H9 (cell line): ENCODE data around the gene CENPP. TPM values are rescaled to one million over a fixed set of nuclear protein-coding genes. Genes with fewer than 3 reads are reported as not detected.

ENCODE experiments used
- DNase-seq: peaks from one replicate; pipeline ENCODE4 v3.0.0-alpha.2; 2017
- H2AFZ ChIP-seq: one replicate; pipeline ENCODE4 v1.6.1; 2013; ENCODE audit warnings: mild to moderate bottlenecking, low read length, control low read depth, moderate library complexity
- H2AK5ac ChIP-seq: 2 replicates; pipeline ENCODE4 v1.6.1; 2013; ENCODE audit warnings: low read length, control low read depth, mixed read lengths; ENCODE audit not compliant: insufficient read length
- H2BK120ac ChIP-seq: one replicate; pipeline ENCODE4 v1.6.1; 2013; ENCODE audit warnings: low read depth, mild to moderate bottlenecking, low read length, control low read depth, inconsistent platforms; ENCODE audit not compliant: poor library complexity, severe bottlenecking
- H2BK12ac ChIP-seq: 2 replicates; pipeline ENCODE4 v1.6.1; 2013; ENCODE audit warnings: low read length, control low read depth, mixed read lengths, low read depth; ENCODE audit not compliant: insufficient read length
- H2BK15ac ChIP-seq: 2 replicates; pipeline ENCODE4 v1.6.1; 2013; ENCODE audit warnings: low read depth, low read length, control low read depth
- H2BK20ac ChIP-seq: one replicate; pipeline ENCODE4 v1.6.1; 2013; ENCODE audit warnings: low read depth, mild to moderate bottlenecking, low read length, control low read depth, inconsistent platforms; ENCODE audit not compliant: poor library complexity, severe bottlenecking
- H2BK5ac ChIP-seq: 2 replicates; pipeline ENCODE4 v1.6.1; 2013; ENCODE audit warnings: low read length, control low read depth, mixed read lengths; ENCODE audit not compliant: insufficient read length
- H3K14ac ChIP-seq: 2 replicates; pipeline ENCODE4 v1.6.1; 2013; ENCODE audit warnings: low read length, control low read depth; ENCODE audit not compliant: insufficient read depth
- H3K18ac ChIP-seq: 2 replicates; pipeline ENCODE4 v1.6.1; 2013; ENCODE audit warnings: low read depth, mild to moderate bottlenecking, mixed read lengths, low read length, control low read depth; ENCODE audit not compliant: insufficient read length
- H3K23ac ChIP-seq: 2 replicates; pipeline ENCODE4 v1.6.1; 2013; ENCODE audit warnings: low read length, control low read depth, mixed read lengths, low read depth; ENCODE audit not compliant: insufficient read length
- H3K23me2 ChIP-seq: 2 replicates; pipeline ENCODE4 v1.6.1; 2013; ENCODE audit warnings: low read depth, mild to moderate bottlenecking, mixed read lengths, low read length, control low read depth; ENCODE audit not compliant: insufficient read length, poor library complexity, severe bottlenecking
- H3K27ac ChIP-seq: 2 replicates; pipeline ENCODE4 v1.5.1; 2013; ENCODE audit warnings: low read length, control low read depth, mixed read lengths, low read depth; ENCODE audit not compliant: insufficient read length
- H3K27me3 ChIP-seq: 2 replicates; pipeline ENCODE4 v1.6.1; 2013; ENCODE audit warnings: low read length, control low read depth, inconsistent platforms; ENCODE audit not compliant: insufficient read depth
- H3K4ac ChIP-seq: 2 replicates; pipeline ENCODE4 v1.6.1; 2013; ENCODE audit warnings: low read depth, mild to moderate bottlenecking, control low read depth, inconsistent platforms, low read length, moderate library complexity
- H3K4me1 ChIP-seq: 2 replicates; pipeline ENCODE4 v1.6.1; 2013; ENCODE audit warnings: low read length, control low read depth, inconsistent platforms; ENCODE audit not compliant: insufficient read depth
- H3K4me2 ChIP-seq: 2 replicates; pipeline ENCODE4 v1.6.1; 2013; ENCODE audit warnings: low read length, control low read depth, mixed read lengths; ENCODE audit not compliant: insufficient read length, insufficient read depth
- H3K56ac ChIP-seq: 2 replicates; pipeline ENCODE4 v1.6.1; 2013; ENCODE audit warnings: low read depth, mild to moderate bottlenecking, mixed read lengths, low read length, control low read depth; ENCODE audit not compliant: insufficient read length
- H3K79me1 ChIP-seq: 2 replicates; pipeline ENCODE4 v1.6.1; 2013; ENCODE audit warnings: low read depth, mild to moderate bottlenecking, moderate library complexity, low read length, control low read depth, inconsistent platforms; ENCODE audit not compliant: insufficient read depth, poor library complexity, severe bottlenecking
- H3K79me2 ChIP-seq: 2 replicates; pipeline ENCODE4 v1.6.1; 2013; ENCODE audit warnings: low read length, control low read depth, inconsistent platforms; ENCODE audit not compliant: insufficient read depth
- H3K9ac ChIP-seq: 2 replicates; pipeline ENCODE4 v1.6.1; 2013; ENCODE audit warnings: low read length, control low read depth, mixed read lengths; ENCODE audit not compliant: insufficient read length; ENCODE audit errors: extremely low read depth
- H3K9me3 ChIP-seq: one replicate; pipeline ENCODE4 v1.6.1; 2013; ENCODE audit warnings: low read depth, low read length, inconsistent platforms; ENCODE audit not compliant: control insufficient read depth
- H3T11ph ChIP-seq: one replicate; pipeline ENCODE4 v1.6.1; 2013; ENCODE audit warnings: mild to moderate bottlenecking, low read length, control low read depth, inconsistent platforms
- H4K20me1 ChIP-seq: one replicate; pipeline ENCODE4 v1.6.1; 2013; ENCODE audit not compliant: control insufficient read depth, insufficient read length, insufficient read depth
- H4K5ac ChIP-seq: 2 replicates; pipeline ENCODE4 v1.6.1; 2013; ENCODE audit warnings: low read depth, mild to moderate bottlenecking, mixed read lengths, low read length, control low read depth; ENCODE audit not compliant: insufficient read length
- H4K8ac ChIP-seq: replicated peaks from 2 replicates; pipeline ENCODE4 v1.6.1; 2013; ENCODE audit warnings: low read length, control low read depth, mixed read lengths, low read depth; ENCODE audit not compliant: insufficient read length
- H4K91ac ChIP-seq: 2 replicates; pipeline ENCODE4 v1.6.1; 2013; ENCODE audit warnings: low read depth, mild to moderate bottlenecking, moderate library complexity, mixed read lengths, low read length, control low read depth; ENCODE audit not compliant: insufficient read length
- H3K27ac Mint-ChIP-seq, 3 experiments: 2 replicates in 2 of 3; 3 replicates in 1 of 3; pipeline ENCODE4 v1.8.0; 2020 to 2021; ENCODE audit warnings: mixed read lengths in 3 of 3, mild to moderate bottlenecking in 1 of 3, moderate library complexity in 1 of 3
- H3K27me3 Mint-ChIP-seq: 2 replicates; pipeline ENCODE4 v1.8.0; 2021; ENCODE audit warnings: low read depth, mild to moderate bottlenecking, moderate library complexity, mixed read lengths
- H3K36me3 Mint-ChIP-seq, 3 experiments: 2 replicates in 2 of 3; 3 replicates in 1 of 3; pipeline ENCODE4 v1.8.0; 2020 to 2021; ENCODE audit warnings: low read depth in 3 of 3, mixed read lengths in 3 of 3; ENCODE audit not compliant: insufficient read depth in 1 of 3
- H3K4me1 Mint-ChIP-seq, 2 experiments: 2 replicates each; pipeline ENCODE4 v1.8.0; 2020; ENCODE audit warnings: mixed read lengths in 2 of 2
- H3K4me3 Mint-ChIP-seq, 2 experiments: 2 replicates in 1 of 2; 3 replicates in 1 of 2; pipeline ENCODE4 v1.8.0; 2020 to 2021; ENCODE audit warnings: mild to moderate bottlenecking in 2 of 2, mixed read lengths in 2 of 2, moderate library complexity in 1 of 2
- H3K9me3 Mint-ChIP-seq, 2 experiments: 2 replicates in 1 of 2; 3 replicates in 1 of 2; pipeline ENCODE4 v1.8.0; 2020; ENCODE audit warnings: mild to moderate bottlenecking in 2 of 2, mixed read lengths in 2 of 2, moderate library complexity in 1 of 2
- WGBS: extraction: QIAGEN DNeasy Blood & Tissue Kit; methylation state at CpG from one replicate; pipeline ENCODE4 v1.1.7; 2013; ENCODE audit warnings: missing lambda C conversion rate, low lambda C conversion rate, mixed read lengths; ENCODE audit not compliant: insufficient read length; ENCODE audit errors: extremely low coverage; 5-methylcytosine and 5-hydroxymethylcytosine counted together
- total RNA-seq: library from RNA; stranded (reverse); gene quantifications from 2 replicates; pipeline ENCODE4 v1.2.1, GENCODE V29; 2021
- TF ChIP-seq, protein P1 (sequence below): fragments of 200-600 bp; sonication (generic); conservative IDR thresholded peaks from 3 replicates; pipeline ENCODE4 v1.8.0; 2021; ENCODE audit warnings: antibody characterized with exemption, mild to moderate bottlenecking

Gene CENPP
- total RNA-seq, 1 experiment from 2014 or later: 9.1 TPM

DNA sequence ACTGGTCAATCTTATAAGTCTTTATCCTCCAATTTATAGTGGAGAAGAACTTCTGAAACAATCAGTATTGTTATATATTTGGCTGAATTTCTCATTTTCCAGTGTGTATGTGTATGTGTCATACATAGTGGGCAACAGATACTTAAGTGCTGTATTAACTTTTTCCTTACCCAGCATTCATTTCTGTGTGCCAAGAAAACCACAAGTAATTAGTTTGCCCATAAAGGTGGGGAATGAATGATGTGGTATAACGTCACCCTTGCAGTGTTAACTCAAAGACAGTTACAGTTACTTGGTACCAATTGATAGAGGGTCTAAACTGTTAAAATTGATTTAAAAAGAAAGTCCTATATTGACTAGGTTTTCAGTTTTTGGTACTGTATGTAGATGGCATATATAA is 76.6 kb downstream of the CENPP start:
- no peak overlapping the region for H3K27ac Mint-ChIP-seq
- Histone ChIP-seq H2BK15ac (no peak overlapping the region), H4K8ac (no peak overlapping the region), H3T11ph (no peak overlapping the region), H2BK20ac (no peak overlapping the region), H3K23ac (no peak overlapping the region), H3K14ac (no peak overlapping the region), H2BK5ac (no peak overlapping the region), H3K18ac (no peak overlapping the region), H3K56ac (no peak overlapping the region), H2AFZ (no peak overlapping the region), H4K91ac (no peak overlapping the region), H3K9ac (no peak overlapping the region), H2BK12ac (no peak overlapping the region), H3K4me1 (no peaks in the 10 kb centered on the region), H2BK120ac (no peak overlapping the region), H3K23me2 (no peaks in the 10 kb centered on the region), H3K4ac (no peak overlapping the region), H3K4me2 (no peak overlapping the region), H3K27me3 (no peaks in the 10 kb centered on the region), H3K9me3 (no peaks in the 10 kb centered on the region), H3K79me1 (no peaks in the 10 kb centered on the region), H2AK5ac (no peak overlapping the region), H4K20me1 (no peaks in the 10 kb centered on the region), H3K27ac (no peak overlapping the region), H3K79me2 (no peaks in the 10 kb centered on the region), H4K5ac (no peak overlapping the region)
- H3K4me3 Mint-ChIP-seq: no peak overlapping the region
- TF ChIP-seq, protein P1, sequence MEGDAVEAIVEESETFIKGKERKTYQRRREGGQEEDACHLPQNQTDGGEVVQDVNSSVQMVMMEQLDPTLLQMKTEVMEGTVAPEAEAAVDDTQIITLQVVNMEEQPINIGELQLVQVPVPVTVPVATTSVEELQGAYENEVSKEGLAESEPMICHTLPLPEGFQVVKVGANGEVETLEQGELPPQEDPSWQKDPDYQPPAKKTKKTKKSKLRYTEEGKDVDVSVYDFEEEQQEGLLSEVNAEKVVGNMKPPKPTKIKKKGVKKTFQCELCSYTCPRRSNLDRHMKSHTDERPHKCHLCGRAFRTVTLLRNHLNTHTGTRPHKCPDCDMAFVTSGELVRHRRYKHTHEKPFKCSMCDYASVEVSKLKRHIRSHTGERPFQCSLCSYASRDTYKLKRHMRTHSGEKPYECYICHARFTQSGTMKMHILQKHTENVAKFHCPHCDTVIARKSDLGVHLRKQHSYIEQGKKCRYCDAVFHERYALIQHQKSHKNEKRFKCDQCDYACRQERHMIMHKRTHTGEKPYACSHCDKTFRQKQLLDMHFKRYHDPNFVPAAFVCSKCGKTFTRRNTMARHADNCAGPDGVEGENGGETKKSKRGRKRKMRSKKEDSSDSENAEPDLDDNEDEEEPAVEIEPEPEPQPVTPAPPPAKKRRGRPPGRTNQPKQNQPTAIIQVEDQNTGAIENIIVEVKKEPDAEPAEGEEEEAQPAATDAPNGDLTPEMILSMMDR: no peak
- WGBS: no CpG with 5 or more reads among the region's 1 CpG
- H3K36me3 Mint-ChIP-seq: no peaks in the 10 kb centered on the region
- DNase-seq: no peak
- H3K27me3 Mint-ChIP-seq: no peaks in the 10 kb centered on the region
- H3K4me1 Mint-ChIP-seq: 0 out of 4 replicates have a peak, but pooled peaks cover 0 to 3% of the 10 kb centered on the region in 2 experiments
- peaks cover 4 to 6% of the 10 kb centered on the region in 2 experiments; a peak in 3 of 5 replicates for H3K9me3 Mint-ChIP-seq
